Activated T-helper 9 cell treated with anti-CD3 and anti-CD28 coated beads, Interleukin-2, amount 50 U/mL, for 16 hours (primary cell): ENCODE results near the gene CYSLTR2.
A peak's percentile ranks its signal among the peaks of the same experiment; 100 is the strongest.
"Not testable (repeated sequence)": the region's sequence is repeated elsewhere in the genome, so short reads cannot be mapped to it uniquely, and the experiment has no call there.

Source experiments
- DNase-seq: peaks from one replicate; pipeline ENCODE4 v3.0.0-alpha.2; 2020; ENCODE audit warnings: low read depth

The CYSLTR2 gene

DNA sequence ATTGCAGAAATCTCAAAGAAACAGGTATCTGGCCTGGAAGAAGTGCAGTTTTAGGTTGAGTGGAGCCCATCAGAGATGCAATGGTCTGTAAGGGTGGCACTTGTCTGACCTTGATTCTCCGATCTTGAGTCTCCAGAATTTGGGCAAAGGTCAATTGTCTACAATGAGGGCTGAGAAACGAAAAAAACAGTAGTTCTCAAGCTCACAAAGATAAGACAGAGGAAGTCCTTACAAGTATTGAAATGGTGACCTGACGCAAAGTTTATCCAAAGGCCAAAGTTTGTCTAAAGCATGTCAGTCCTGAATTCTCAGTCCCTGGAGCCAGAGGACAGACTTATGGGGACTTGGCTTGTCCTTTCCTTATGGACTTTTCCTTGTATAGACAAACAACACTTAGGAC lies 40.3 kb downstream of the CYSLTR2 start:
- no peak for DNase-seq

DNA sequence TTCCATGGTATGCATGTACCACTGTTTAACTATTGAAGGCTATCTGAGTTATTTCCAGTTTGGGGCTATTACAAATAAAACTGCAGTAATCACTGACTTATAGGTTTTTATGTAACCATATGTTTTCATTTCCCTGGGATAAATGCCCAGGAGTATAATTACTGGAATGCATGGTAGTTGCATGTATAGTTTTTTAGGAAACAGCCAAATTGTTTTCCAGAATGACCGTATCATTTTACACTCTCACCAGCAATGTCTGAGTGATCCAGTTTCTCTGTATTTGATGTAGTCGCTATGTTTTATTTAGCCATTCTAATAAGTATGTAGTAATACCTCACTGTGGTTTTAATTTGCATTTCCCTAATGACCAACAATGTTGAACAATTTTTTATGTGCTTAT lies 42.0 kb downstream of the CYSLTR2 start:
- DNase-seq, result no peak

DNA sequence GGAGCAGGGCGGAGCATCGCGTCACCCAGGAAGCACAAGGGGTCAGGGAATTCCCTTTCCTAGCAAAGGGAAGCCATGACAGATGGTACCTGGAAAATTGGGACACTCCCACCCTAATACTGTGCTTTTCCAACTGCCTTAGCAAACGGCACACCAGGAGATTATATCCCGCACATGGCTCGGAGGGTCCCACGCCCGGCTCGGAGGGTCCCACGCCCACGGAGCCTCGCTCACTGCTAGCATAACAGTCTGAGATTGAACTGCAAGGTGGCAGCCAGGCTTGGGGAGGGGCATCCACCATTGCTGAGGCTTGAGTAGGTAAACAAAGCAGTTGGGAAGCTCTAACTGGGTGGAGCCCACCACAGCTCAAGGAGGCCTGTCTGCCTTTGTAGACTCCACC lies 42.9 kb downstream of the CYSLTR2 start:
- DNase-seq, result not testable (repeated sequence)

DNA sequence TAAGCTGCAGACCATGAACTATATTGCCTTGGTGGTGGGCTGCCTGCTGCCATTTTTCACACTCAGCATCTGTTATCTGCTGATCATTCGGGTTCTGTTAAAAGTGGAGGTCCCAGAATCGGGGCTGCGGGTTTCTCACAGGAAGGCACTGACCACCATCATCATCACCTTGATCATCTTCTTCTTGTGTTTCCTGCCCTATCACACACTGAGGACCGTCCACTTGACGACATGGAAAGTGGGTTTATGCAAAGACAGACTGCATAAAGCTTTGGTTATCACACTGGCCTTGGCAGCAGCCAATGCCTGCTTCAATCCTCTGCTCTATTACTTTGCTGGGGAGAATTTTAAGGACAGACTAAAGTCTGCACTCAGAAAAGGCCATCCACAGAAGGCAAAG lies 53.7 kb downstream of the CYSLTR2 start:
- DNase-seq, result no peak

DNA sequence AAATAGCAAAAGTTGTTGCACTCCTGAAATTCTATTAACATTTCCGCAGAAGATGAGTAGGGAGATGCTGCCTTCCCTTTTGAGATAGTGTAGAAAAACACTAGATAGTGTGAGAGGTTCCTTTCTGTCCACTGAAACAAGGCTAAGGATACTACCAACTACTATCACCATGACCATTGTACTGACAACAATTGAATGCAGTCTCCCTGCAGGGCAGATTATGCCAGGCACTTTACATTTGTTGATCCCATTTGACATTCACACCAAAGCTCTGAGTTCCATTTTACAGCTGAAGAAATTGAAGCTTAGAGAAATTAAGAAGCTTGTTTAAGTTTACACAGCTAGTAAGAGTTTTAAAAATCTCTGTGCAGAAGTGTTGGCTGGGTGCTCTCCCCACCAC lies 55.0 kb downstream of the CYSLTR2 start:
- no peak for DNase-seq

DNA sequence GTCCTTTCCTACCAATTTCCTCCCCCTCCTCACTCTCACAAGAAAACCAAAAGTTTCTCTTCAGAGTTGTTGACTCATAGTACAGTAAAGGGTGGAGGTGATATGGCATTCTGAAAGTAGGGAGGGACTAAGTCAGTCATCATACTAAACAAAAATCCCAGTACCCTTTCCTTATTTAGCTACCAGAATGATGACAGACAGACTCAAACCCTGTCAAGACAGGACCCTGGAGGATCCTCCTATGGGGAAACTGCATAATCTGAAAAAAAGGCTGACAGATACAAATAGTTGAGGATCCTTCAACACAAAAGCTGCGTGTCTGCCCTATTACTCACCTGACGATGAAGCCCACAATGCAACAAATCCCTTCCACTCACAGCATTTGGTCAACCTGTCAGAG lies 55.5 kb downstream of the CYSLTR2 start:
- no peak for DNase-seq

DNA sequence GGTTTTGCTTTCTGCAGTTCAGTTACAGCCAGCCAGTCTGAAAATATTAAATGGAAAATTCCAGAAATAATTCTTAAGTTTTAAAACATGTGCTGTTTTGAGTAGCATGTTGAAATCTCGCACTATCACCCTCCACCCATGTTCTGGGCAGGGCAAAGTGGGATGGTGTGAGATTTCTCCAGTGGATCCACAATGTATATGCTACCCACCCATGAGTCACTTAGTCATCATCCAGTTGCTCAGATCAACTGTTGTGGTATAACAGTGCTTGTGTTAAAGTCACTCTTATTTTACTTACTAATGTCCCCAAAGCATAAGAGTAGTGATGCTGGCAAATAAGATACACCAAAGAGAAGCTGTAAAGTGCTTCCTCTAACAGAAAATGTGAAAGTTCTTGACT lies 56.4 kb downstream of the CYSLTR2 start:
- no peak for DNase-seq

DNA sequence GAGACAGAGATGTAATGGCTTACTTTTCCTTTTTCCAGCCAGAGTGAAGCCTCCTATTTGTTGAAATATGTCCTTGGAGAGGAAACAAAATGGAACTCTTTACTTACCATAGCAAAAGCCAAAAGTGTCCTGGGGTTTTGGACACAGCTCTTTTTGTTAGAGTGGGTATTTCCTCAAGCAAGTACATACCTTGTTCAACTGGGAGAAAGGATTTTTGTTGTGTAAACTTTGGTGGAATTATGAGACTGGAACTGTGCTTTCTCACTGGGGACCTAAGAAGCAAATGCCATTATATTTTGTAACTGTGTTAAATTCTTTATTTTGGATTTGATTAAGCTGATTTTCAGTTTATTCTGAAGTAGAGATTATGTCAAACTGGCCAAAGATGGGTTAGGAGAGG lies 58.4 kb downstream of the CYSLTR2 start:
- DNase-seq, result no peak

DNA sequence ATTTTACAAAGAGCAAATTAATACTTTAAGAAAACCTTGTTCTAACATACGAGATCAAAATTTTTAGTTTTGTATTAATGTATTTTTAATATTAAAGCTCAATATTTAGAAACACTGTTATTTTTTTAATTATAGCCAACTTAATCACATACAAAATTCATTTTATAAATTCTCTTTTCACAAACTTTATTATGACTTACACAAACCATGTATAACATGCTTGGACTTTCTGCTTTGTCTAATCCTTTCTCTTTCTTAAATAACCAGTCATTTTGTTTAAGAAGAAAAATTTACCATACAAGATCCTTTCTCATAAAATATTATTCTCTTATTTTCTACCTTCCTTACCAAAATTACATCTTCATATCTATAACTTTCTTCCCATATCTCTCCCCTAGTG lies 62.2 kb downstream of the CYSLTR2 start:
- no peak for DNase-seq

DNA sequence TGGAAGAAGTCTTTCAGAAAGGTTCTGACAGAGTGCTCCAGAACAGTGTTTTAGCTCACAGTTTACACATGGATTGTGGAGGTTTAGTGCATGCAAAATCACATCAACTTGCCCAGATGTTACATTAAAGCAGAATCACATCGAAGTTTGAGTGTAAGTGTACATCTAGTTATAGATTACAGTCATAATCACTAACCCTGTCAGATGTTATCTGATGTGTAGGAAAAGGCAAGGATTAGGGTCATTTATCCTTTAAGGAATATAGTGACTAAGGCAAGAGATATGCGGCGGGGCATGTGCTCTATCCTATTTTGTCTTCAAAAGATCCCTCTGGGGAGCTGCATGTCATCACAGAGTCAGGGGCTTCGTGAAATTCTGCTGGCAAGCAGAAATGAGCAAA lies 66.9 kb downstream of the CYSLTR2 start:
- DNase-seq, result no peak

DNA sequence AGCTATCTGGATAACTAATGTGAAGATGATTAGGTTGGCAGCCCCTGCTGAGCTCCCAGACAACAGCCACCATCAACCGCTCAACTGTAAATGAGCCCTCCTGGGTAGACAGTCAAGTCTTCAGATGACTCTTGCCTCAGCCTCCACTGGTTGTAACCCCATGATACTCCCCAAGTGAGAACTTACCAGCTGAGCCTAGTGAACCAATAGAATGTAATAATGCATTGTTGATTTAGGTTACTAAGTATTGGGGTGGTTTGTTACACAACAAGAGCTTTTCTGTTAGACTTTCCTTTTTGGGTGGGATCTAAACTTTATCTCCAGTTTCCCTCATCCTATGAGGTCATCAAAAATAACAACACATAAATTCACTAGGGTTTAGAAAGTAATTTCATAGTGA lies 69.4 kb downstream of the CYSLTR2 start:
- no peak for DNase-seq

DNA sequence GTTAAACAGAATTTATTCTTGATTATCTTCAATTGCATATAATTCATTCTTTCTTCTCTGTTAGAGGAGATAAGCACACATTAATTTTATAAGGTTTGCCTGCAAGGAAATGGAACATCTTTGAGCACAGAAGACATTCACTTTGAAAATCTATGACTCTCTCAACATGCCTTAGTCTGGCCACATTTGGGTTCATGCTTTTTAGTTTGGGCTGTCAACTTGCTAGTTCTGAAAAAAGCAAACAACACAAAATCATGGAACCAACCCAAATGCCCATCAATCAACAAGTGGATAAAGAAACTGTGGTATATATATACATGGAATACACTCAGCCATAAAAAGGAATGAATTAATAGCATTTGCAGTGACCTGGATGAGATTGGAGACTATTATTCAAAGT lies 71.5 kb downstream of the CYSLTR2 start:
- DNase-seq, result no peak

DNA sequence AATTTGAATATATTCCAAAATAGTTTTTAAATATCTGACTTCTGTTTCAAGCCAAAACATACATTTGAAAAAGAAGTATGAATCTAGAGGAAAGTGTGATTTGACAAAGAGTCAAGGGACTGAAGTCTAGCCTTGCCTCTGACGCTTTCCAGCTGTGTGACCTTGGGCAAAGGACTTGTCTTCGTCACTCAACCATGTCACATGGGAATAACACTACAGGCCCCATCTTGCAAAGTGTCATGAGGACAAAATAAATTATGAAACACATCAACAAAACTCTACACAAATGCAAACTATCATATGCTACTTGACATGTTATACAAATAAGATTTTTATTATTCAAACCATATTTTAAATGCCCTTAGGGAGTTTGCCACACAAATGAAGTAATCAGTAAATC lies 73.0 kb downstream of the CYSLTR2 start:
- DNase-seq, result no peak

DNA sequence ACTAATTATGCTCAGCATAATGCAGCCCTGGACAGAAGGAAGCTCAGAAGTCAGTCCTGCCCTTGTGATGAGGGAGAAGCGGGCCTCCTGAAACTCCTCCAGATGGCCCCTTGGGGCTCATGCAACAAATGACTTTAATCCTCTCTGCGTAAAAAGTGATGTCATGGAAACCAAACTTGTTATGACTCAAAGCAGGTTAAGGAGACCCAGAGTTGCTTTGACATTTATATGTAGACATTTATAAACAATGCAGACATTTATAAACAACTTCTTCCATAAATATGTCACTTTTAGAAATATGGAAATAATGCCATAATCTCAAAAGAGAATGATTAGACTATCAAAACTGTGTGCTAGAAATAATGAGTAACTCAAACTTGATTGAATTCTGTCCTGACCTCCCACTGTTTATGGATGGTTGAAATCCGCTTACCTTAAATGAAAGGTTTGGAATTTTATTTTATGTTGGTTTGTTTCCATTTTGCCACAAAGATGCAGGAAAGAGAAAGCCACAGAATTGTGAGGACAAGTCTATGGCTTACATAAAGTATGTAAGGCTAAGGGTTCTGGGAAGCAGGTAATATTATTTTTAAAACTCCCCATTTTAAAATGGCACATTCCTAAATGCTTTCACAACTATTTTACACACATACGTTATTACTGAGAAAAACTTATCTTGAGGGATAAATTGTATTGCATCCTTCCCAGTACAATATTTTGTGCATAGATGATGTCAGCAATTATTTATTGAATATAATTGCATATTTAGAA lies 73.7 kb downstream of the CYSLTR2 start:
- DNase-seq, result no peak

DNA sequence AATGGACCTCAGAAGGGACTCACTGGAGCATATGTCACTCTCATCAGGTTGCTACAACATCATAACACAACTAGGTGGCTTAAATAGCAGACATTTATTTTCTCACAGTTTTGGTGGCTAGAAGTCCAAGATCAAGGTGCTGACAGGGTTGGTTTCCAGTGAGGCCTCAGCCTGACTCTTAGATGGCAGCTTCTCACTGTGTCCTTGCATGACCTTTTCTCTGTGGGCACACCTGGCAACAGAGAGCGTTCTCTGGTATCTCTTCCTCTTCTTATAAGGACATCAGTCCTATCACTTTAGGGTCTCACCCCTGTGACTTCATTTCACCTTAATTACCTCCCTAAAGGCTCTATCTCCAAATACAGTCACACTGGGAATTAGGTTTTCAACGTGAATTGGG lies 74.5 kb downstream of the CYSLTR2 start:
- DNase-seq, result no peak

DNA sequence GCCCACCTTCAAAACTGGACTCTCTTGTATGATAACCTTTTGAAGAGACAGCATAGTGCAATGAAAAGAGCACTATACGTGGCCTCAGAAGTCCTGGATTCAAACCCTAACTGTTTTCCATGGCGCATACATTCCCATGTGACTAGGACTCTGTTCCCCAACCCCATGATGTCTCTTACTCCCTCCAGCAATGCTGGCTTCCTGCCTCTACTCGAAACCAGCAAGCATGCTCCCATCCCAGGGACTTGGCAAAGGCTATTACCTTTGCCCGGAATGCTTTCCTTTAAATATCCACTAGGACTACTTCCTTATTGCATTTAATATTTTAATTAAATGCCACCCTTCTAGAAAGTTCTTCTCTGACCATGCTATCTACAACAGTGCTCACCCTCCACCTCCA lies 75.1 kb downstream of the CYSLTR2 start:
- no peak for DNase-seq

DNA sequence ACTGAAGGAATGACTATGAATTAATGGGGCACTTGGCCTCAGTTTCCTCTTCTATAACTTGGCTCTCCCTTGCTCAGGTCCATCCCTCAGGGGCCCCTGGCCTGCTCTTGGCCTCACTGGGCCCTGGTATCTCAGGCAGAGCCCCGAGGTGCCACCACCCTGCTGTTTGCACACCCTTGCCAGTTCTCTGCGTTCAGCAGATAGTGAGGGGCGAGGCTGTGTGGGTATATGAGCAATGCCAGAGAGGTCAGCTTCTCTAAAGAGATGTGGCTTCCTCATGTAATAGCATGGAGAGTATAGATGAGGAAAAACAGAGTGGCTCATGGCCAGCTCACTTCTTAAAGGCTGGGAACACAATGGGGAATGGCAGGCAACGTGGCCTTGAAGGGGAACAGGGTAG lies 76.1 kb downstream of the CYSLTR2 start:
- no peak for DNase-seq

DNA sequence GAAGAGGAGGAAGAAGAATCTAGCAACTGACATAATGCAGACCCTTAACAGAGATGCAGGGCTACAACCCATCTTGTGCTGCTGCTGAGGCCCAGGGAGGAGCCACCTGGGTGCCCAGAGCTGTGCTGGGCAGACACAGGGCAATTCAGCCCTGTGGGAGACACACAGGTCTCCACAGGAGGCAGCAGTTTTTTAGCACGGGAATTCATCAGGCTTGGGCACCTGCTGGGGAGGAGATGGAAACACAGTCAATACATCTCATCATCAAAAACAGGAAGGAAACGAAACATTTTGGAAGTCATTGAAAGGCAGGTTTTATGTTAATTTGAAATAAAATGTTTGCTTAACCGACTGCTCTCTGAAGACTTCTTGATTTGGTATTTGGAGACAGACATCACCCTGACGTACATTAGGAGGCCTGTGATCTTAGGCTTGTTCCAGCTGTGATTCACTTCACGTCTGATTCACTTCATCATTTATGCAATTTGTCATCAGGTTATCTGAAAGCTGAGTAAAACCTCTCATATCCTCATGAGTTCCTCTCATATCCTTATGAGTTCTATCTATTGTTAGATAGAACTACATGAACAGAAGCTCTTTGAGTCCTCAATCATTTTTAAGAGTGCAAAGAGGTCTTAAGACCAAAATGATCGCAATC lies 77.4 kb downstream of the CYSLTR2 start:
- no peak for DNase-seq

DNA sequence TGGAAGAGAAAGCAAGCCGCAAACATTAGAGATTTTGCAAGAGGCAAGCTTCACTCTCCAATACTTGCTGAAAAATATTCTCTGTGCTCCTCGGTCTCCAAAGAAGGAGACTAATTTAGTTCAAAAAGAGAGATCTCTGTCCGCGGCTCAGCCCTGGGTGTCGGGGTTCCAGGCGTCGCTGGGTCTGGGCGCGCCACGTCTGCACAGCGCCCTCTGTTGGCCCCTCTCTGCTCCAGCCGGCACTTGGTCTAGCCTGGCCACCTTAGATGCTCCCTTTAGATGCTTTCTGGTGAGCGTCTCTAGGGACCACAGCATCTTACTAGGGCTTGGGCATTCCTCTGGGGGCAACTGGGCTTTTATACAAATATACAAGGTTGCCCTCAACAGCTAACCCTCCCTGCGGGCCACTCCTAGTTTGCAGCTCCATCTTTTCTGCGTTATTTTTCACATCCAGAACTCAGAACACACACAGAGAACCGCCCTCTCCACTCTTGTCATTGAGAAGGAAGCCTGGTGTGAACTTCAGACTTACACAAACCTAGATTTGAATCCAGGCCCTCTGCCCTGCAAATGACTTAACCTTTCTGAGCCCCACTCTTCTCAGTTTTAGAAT lies 78.3 kb downstream of the CYSLTR2 start:
- DNase-seq, result peak; percentile 17

DNA sequence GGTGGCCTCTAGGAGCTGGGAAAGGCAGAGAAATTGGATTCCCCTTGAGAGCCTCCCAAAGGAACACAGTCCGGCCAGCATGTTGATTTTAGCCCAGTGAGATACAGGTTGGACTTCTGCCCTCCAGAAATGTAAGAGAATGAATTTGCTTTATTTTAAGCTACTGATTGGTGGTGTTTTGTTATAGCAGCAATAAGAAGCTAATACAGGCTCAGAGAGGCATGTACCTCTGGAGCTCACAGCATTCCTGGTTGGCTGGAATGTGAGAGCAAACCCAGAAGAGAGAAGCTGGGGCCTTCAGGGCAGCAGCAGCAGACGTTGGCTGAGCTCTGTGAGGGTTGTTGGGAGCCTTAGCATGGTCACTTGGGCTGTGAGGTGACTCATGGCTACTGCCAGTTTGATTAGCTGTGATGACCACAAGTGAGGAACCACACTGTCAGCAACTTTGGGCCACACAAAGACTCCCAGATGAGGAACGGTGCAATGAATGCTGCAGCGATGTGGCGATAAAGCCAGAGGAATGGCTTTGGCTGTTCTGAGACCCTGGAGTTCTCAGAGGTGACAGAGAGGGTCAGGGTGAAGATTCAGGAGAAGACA lies 80.1 kb downstream of the CYSLTR2 start:
- no peak for DNase-seq

DNA sequence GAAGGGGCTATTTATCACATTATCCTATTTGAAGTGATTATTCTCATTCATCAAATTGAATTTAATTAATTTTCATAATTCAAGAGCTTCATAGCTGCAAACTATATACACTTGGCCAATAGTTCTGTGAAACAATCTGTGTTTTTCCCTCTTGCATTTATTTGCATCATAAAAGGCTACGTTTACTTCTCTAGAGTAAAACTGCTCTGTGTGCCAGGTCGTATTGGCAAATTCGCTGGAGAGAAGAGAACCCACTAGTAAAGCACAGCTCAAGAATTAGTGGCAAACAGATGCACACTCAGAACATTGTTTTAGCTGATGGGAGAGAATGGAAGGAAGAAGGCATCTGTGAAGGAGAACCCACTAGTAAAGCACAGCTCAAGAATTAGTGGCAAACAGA lies 81.8 kb downstream of the CYSLTR2 start:
- no peak for DNase-seq

DNA sequence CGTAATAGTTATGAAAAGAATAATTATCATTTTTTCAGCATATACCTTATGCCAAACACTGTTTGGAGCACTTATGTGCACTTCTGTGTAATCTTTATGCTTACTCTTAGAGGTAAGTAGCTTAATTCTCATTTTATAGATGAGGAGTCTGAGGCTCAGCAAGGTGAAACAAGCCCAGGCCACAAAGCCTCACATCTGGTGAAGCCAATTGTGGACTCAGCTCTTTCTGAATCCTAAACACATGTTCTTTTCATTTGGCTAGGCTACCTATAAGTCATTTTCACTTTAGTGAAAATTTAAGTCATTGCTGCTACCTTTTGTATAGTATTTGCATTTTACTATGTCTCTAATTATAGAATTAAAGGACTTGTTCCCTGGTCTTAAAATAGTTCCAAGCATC lies 84.0 kb downstream of the CYSLTR2 start:
- no peak for DNase-seq

DNA sequence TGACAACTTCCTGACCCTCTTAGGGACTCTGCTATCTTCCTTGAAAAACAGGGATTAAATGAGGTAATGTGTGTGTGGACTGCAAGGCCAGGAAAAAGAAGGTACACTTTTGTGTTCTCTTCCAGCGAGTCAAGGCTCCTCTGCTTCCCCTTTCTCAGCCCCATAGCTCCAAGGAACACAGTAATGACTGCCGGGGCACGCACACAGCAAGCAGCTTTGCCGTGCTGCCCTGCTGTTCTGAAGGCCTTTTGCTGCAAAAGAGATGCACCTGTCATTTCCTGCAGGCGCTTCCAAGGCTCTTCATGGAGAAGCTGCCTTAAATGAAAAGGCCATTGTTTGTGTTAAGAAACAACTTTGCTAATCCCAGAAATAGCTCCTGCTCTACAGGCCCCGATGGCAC lies 84.6 kb downstream of the CYSLTR2 start:
- no peak for DNase-seq
